Retina (tissue), 1 donor: ENCODE data around the gene MYH1.
"Not testable (repeated sequence)": the region's sequence is repeated elsewhere in the genome, so short reads cannot be mapped to it uniquely, and the experiment has no call there.

Source experiments
- DNase-seq: peaks from one replicate; pipeline ENCODE4 v3.0.0-alpha.2; 2016

Gene MYH1

GRCh38 chr17:10518271-10519037, at the start of gene MYH1:
Gene MYH1 (minus strand): TSS chr17:10518542. CDS start chr17:10516642, 1,900 bp downstream.
- DNase-seq, result no peak

- no peak for DNase-seq
Observed at GRCh38 chr17:10563991-10564660, 45.8 kb upstream of the MYH1 start.

DNA sequence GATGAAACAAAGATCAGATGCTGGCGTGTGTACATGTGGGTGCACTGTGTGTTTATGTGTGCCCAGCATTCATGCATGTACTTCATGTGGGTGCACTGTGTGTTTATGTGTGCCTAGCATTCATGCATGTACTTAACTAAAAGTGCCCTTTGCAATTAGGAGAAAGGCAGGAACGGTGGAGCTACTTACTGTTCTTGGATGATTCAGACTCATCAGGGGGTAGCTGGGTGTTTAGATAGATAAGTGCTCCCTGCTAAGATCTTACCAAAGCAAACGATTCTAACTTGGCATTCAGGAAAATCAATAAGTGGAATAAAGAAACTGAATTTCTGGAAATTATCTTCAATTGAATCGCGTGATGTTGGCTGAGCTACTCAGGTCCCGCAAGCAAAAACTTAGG, 39.7 kb upstream of the MYH1 start:
- no peak for DNase-seq

DNA sequence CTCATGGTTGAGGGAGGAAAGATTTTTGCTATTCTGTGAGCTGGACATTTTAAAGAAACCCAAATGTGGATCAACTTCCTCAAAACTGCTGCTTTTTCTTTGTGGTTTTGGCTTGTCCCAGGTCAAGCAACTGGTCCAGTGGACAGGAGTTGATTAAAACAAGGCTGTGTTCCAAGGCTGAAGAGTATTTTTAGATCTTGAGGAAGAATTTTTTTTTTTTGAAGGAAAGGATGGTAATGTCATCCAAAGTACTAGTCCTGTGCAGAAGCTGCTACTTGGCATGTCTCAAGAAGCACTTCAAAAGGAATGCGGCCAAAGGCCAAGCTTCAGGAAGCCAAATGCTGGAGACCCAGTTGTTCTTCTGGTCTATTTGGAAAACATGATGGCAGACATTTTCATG, 39.1 kb upstream of the MYH1 start:
- DNase-seq, result no peak

- DNase-seq, result no peak
Observed at GRCh38 chr17:10556301-10557005, 38.1 kb upstream of the MYH1 start.

GRCh38 chr17:10550014-10550413, 31.7 kb upstream of the MYH1 start:
- DNase-seq, result no peak

DNA sequence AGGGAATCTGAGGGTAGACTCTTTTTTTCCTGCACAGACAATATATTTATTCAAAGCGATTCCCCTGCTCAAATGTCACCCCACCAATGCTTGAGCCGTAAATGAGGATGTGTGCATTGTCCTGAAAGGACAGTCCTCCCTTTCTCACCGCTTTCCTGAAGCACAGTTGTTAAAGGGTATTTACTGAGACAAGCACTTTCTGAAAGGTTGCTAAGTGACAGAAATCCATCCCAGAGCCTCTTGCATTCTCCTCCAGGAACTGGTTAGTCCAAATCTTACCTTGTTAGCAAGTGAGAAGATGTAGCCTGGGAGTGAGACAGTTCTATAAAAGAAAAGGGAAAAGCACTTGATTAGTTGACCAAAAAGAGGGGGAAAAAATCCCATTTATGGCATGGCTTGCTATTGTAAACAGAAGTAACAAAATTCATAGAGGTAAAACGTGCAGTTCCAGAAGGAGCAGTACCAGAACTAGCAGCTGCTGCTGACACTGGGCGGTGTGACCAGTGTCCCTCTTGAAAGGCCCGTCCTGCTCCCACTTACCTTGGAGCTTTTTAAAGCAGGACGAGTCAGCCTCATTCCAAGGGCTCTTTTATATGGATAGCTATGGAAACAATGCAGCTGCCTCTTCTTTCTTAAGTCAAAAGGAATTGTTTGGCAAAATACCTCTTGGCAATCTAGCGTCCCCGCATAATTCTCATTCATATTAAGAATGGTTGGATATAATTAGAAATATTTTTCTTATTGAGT, 30.9 kb upstream of the MYH1 start, which contains the start of gene MYH2:
TSS of gene MYH2 (minus strand) at position 563 of the 747 bp plus-strand sequence. CDS start 1,738 bp downstream, outside the sequence.
- peak; percentile 10 for DNase-seq

- no peak for DNase-seq
Observed at GRCh38 chr17:10547351-10547750, 29.0 kb upstream of the MYH1 start.

GRCh38 chr17:10543486-10543885, 25.1 kb upstream of the MYH1 start:
- not testable (repeated sequence) for DNase-seq

DNA sequence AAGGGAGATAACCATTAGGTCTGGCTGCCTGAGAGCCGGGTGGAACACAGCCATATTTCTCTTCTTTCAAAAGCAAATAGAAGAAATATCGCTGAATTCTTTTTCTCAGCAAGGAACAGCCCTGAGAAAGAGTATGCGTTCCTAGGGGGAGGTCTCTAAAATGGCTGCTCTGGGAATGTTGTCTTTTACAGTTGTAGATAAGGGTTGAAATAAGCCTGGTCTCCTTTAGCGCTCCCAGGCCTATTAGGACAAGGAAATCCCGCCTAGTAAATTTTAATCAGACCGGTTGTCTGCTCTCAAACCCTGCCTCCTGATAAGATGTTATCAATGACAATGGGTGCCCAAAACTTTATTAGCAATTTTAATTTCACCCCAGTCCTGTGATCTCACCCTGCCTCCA, 22.8 kb upstream of the MYH1 start:
- not testable (repeated sequence) for DNase-seq

DNA sequence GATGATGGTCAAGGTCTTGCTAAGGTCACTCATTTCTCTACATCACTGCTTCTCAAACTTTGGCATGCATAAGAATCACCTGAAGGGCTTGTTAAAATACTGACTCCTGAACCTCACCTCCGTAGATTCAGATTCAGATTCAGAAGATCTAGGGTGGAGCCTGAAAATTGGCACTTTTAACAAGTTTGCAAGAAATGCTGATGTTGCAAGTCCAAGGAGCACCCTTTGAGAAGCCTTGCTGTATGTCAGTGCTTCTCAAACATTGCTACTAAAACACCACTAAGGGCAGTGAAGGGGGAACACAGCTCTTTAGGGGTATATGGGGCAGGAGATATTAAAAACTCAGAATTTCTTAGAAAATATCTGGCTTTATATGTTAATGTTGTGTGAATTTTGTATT, 13.7 kb upstream of the MYH1 start:
- DNase-seq, result no peak

GRCh38 chr17:10527419-10527818, 9.1 kb upstream of the MYH1 start:
- DNase-seq, result no peak

GRCh38 chr17:10526517-10526916, 8.2 kb upstream of the MYH1 start:
- DNase-seq, result no peak

GRCh38 chr17:10523064-10523463, 4.7 kb upstream of the MYH1 start:
- DNase-seq, result no peak

- no peak for DNase-seq
Observed at GRCh38 chr17:10521949-10522348, 3.6 kb upstream of the MYH1 start.

DNA sequence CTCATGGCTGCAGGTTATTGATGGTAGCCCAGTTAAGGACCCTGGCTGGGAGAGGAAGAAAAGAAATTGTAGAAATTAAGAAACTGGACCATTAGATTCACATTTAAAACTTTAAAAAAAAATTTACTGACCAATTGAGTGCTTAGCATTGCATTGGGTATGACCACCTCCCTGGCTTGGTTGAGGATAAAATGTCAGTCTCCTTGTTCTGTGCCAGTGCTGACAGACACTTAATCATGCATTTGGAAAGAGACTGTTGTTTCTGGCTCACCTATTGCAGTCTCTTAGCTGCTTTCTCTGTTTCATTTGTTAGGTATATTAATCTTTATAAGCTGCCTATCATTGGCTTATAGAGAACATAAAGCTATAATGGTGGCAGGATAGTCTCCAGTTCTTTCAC, 1.7 kb downstream of the MYH1 start:
- DNase-seq, result no peak

- no peak for DNase-seq
Observed at GRCh38 chr17:10516065-10516464, 2.3 kb downstream of the MYH1 start.

- DNase-seq, result no peak
Observed at GRCh38 chr17:10513299-10514067, 4.9 kb downstream of the MYH1 start.

- DNase-seq, result no peak
Observed at GRCh38 chr17:10512856-10513255, 5.5 kb downstream of the MYH1 start.

DNA sequence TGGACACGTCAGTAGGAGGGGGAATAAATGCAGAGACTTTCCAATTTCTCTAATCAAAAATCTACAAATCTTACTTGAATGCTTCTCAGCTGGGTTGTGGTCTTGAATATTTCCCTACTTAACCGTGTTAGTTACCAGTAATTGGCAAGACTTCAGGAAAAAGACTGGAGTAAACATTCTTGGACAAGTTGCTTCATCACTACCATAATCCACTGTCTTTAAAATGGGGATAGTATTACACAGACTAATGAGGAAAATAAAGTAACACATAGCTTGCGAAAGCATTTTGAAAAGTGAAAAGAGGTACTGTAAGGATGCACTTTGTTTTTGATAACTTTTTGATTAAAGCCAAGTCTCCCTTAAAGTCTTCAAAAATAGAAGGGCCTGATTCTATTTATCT, 18.4 kb downstream of the MYH1 start:
- DNase-seq, result no peak

DNA sequence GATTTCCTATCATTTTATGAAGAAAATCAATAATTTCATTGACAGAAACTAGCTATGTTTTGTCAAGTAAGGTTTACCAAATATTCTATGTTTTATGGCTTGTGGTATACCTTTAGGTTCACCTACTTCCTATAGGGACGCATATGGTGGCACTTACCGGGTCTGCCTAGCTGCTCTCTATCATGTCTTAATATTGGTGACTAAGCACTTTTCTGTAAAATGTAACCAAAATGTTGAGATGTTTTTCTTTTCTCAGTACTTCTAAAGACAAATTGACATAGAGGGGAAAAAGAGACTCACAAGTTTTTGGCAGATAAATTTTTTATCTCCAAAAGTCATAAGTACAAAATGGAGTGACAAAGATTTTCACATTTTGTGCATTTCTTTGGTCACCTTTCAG, 26.3 kb downstream of the MYH1 start:
- DNase-seq, result no peak

- DNase-seq, result no peak
Observed at GRCh38 chr17:10482252-10482651, 36.1 kb downstream of the MYH1 start.
